GM10847 (cell line): Measurements from ENCODE around the gene H6PD.
A peak's percentile ranks its signal among the peaks of the same experiment; 100 is the strongest.

Experiments used
- POLR2A ChIP-seq: IDR thresholded peaks from 2 replicates; pipeline ENCODE4 v1.6.1; 2011; ENCODE audit not compliant: insufficient read length; ENCODE audit errors: extremely low read depth

H6PD gene

GRCh38 chr1:9234223-9235095, at the start of gene H6PD:
Gene H6PD, plus strand, starts transcription at chr1:9234774. Its CDS starts 10,161 bp downstream, at chr1:9244935.
- TF ChIP-seq POLR2A = peak; percentile 91

- TF ChIP-seq POLR2A = no peak
These were observed 48.3 kb upstream of the H6PD start for GRCh38 chr1:9186082-9186859.

- TF ChIP-seq POLR2A = no peak
These were observed 47.6 kb upstream of the H6PD start for GRCh38 chr1:9187004-9187403.

- TF ChIP-seq POLR2A = no peak
These were observed 44.3 kb upstream of the H6PD start for GRCh38 chr1:9190234-9190633.

GRCh38 chr1:9191231-9191630, 43.3 kb upstream of the H6PD start:
- no peak for TF ChIP-seq POLR2A

- no peak for TF ChIP-seq POLR2A
These were observed 41.9 kb upstream of the H6PD start for GRCh38 chr1:9192578-9193232.

GRCh38 chr1:9193233-9193625, 41.3 kb upstream of the H6PD start:
- no peak for TF ChIP-seq POLR2A

- no peak for TF ChIP-seq POLR2A
These were observed 40.5 kb upstream of the H6PD start for GRCh38 chr1:9194024-9194423.

- no peak for TF ChIP-seq POLR2A
These were observed 38.9 kb upstream of the H6PD start for GRCh38 chr1:9195651-9196050.

GRCh38 chr1:9196129-9197040, 38.2 kb upstream of the H6PD start:
- TF ChIP-seq POLR2A = no peak

GRCh38 chr1:9197186-9198099, 37.1 kb upstream of the H6PD start:
- no peak for TF ChIP-seq POLR2A

GRCh38 chr1:9198538-9199361, 35.8 kb upstream of the H6PD start:
- no peak for TF ChIP-seq POLR2A

GRCh38 chr1:9200441-9200840, 34.1 kb upstream of the H6PD start:
- no peak for TF ChIP-seq POLR2A
